Trophoblast cell (in vitro differentiated cells and primary cell): ENCODE results near the gene GALNTL6.
"Not testable (repeated sequence)": the region's sequence is repeated elsewhere in the genome, so short reads cannot be mapped to it uniquely, and the experiment has no call there.

ENCODE experiments used
- DNase-seq, 2 donors: peaks; one replicate each; pipeline ENCODE4 v3.0.0-alpha.2; 2016
- H2AFZ ChIP-seq: 2 replicates; pipeline ENCODE4 v1.6.1; 2013; ENCODE audit warnings: low read length, moderate library complexity, mild to moderate bottlenecking; ENCODE audit not compliant: insufficient read depth, poor library complexity
- H2AK5ac ChIP-seq: 2 replicates; pipeline ENCODE4 v1.6.1; 2013; ENCODE audit warnings: mild to moderate bottlenecking, low read length
- H2BK120ac ChIP-seq: 2 replicates; pipeline ENCODE4 v1.6.1; 2013; ENCODE audit warnings: low read length, mild to moderate bottlenecking, moderate library complexity; ENCODE audit not compliant: insufficient read depth, poor library complexity
- H2BK12ac ChIP-seq: 2 replicates; pipeline ENCODE4 v1.6.1; 2013; ENCODE audit warnings: mild to moderate bottlenecking, low read length, moderate library complexity
- H2BK5ac ChIP-seq: 2 replicates; pipeline ENCODE4 v1.6.1; 2013; ENCODE audit warnings: low read length, low read depth, moderate library complexity, mild to moderate bottlenecking; ENCODE audit not compliant: poor library complexity
- H3K14ac ChIP-seq: 2 replicates; pipeline ENCODE4 v1.6.1; 2013; ENCODE audit warnings: mild to moderate bottlenecking, low read length
- H3K18ac ChIP-seq: 2 replicates; pipeline ENCODE4 v1.6.1; 2013; ENCODE audit warnings: mild to moderate bottlenecking, low read length
- H3K23ac ChIP-seq: 2 replicates; pipeline ENCODE4 v1.6.1; 2013; ENCODE audit warnings: low read length
- H3K27ac ChIP-seq: 2 replicates; pipeline ENCODE4 v1.5.1; 2013; ENCODE audit warnings: low read depth, mild to moderate bottlenecking, inconsistent platforms, low read length, moderate library complexity
- H3K27me3 ChIP-seq: 2 replicates; pipeline ENCODE4 v1.6.1; 2013; ENCODE audit warnings: inconsistent platforms, mild to moderate bottlenecking, low read length, moderate library complexity; ENCODE audit not compliant: insufficient read depth
- H3K36me3 ChIP-seq, 2 experiments: 1 replicate in 1 of 2; 2 replicates in 1 of 2; pipeline ENCODE4 v1.6.1; 2013; ENCODE audit warnings: low read length in 2 of 2, mild to moderate bottlenecking in 2 of 2, moderate library complexity in 1 of 2; ENCODE audit not compliant: insufficient read depth in 2 of 2, control insufficient read depth in 1 of 2
- H3K4ac ChIP-seq: 2 replicates; pipeline ENCODE4 v1.6.1; 2013; ENCODE audit warnings: low read depth, mild to moderate bottlenecking, low read length, moderate library complexity
- H3K4me1 ChIP-seq, 2 experiments: 1 replicate in 1 of 2; 2 replicates in 1 of 2; pipeline ENCODE4 v1.6.1; 2013; ENCODE audit warnings: low read length in 2 of 2, mild to moderate bottlenecking in 2 of 2, moderate library complexity in 1 of 2; ENCODE audit not compliant: insufficient read depth in 2 of 2, control insufficient read depth in 1 of 2
- H3K4me2 ChIP-seq: 2 replicates; pipeline ENCODE4 v1.6.1; 2013; ENCODE audit warnings: inconsistent platforms, mild to moderate bottlenecking, low read length, moderate library complexity
- H3K4me3 ChIP-seq: 2 replicates; pipeline ENCODE4 v1.5.1; 2013; ENCODE audit warnings: mild to moderate bottlenecking, low read depth, low read length, inconsistent platforms
- H3K79me1 ChIP-seq: one replicate; pipeline ENCODE4 v1.6.1; 2013; ENCODE audit warnings: low read length
- H3K79me2 ChIP-seq: 2 replicates; pipeline ENCODE4 v1.6.1; 2013; ENCODE audit warnings: low read length, mild to moderate bottlenecking; ENCODE audit not compliant: control insufficient read depth, insufficient read depth, poor library complexity
- H3K9ac ChIP-seq: 2 replicates; pipeline ENCODE4 v1.6.1; 2013; ENCODE audit warnings: mild to moderate bottlenecking, low read length
- H3K9me3 ChIP-seq: 2 replicates; pipeline ENCODE4 v1.6.1; 2013; ENCODE audit warnings: low read depth, mild to moderate bottlenecking, control low read depth, inconsistent platforms, low read length; ENCODE audit not compliant: insufficient read depth
- H4K12ac ChIP-seq: 2 replicates; pipeline ENCODE4 v1.6.1; 2013; ENCODE audit warnings: low read depth, mild to moderate bottlenecking, low read length, moderate library complexity
- H4K8ac ChIP-seq: 2 replicates; pipeline ENCODE4 v1.6.1; 2013; ENCODE audit warnings: low read depth, mild to moderate bottlenecking, low read length, moderate library complexity
- H4K91ac ChIP-seq: one replicate; pipeline ENCODE4 v1.6.1; 2013; ENCODE audit warnings: low read depth, mild to moderate bottlenecking, low read length, moderate library complexity
- WGBS: extraction: QIAGEN DNeasy Blood & Tissue Kit; methylation state at CpG from one replicate; pipeline ENCODE4 v1.1.7; 2013; ENCODE audit warnings: missing lambda C conversion rate; ENCODE audit not compliant: insufficient read length, insufficient coverage; ENCODE audit errors: extremely low coverage; 5-methylcytosine and 5-hydroxymethylcytosine counted together

The GALNTL6 gene

DNA sequence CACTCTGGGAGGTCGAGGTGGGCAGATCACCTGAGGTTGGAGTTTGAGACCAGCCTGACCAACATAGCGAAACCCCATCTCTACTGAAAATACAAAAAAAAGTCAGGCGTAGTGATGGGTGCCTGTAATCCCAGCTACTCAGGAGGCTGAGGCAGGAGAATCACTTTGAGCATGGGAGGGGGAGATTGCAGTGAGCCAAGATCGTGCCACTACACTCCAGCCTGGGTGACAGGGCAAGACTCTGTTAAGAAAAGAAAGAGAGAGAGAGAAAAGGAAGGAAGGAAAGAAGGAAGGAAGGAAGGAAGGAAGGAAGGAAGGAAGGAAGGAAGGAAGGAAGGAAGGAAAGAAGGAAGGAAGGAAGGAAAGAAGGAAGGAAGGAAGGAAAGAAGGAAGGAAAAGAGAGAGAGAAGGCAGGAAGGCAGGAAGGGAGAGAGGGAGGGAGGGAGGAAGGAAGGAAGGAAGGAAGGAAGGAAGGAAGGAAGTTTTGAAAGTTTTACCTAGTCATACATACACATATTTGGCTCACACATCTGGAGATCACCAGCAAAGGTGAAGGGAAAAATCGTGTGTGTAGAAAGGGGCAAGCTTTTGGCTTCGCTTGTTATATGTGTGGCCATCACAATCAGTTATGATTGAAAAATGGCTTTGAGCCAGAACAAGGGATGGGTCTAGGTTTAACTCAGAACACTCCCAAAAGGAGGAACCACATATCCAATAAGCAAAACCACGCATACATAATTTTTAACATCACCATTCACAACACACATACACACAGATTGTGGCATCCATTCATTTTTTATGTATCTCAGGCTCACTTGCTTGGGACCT, 1208.8 kb downstream of the GALNTL6 start:
- not testable (repeated sequence) for H2BK120ac ChIP-seq, H3K27ac ChIP-seq
- WGBS: no CpG with 5 or more reads among the region's 7 CpGs

DNA sequence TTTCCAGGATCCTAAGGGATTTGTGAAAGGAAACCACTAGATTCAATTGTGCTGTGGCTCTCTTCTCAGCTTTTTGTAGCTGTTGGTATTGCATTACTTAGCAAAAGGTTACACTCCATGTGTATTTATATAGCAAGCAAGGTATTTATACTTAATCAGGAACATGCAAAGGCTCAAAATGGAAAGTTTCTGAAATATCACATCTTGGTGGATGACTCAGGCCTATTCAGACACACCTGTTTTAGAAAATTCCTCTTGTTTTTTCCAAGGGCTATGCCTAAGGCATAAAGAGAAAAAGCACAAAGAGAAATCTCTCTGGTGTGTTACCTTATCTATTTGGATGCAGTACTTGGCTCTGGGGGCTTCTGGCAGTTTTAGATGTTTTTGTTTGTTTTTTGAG, 1211.0 kb downstream of the GALNTL6 start:
- Histone ChIP-seq H3K36me3 (no peaks in the 10 kb centered on the region), H4K91ac (no peak overlapping the region), H3K9me3 (no peaks in the 10 kb centered on the region), H3K27ac (no peak overlapping the region), H2BK120ac (no peak overlapping the region), H3K79me1 (no peaks in the 10 kb centered on the region), H3K4me2 (no peak overlapping the region), H2BK5ac (no peak overlapping the region), H2BK12ac (no peak overlapping the region), H3K4me3 (no peak overlapping the region), H3K4me1 (no peaks in the 10 kb centered on the region), H3K27me3 (no peaks in the 10 kb centered on the region), H3K9ac (no peak overlapping the region), H3K14ac (no peak overlapping the region), H2AFZ (no peak overlapping the region), H3K4ac (no peak overlapping the region), H3K79me2 (no peaks in the 10 kb centered on the region), H3K23ac (no peak overlapping the region), H4K8ac (no peak overlapping the region), H3K18ac (no peak overlapping the region), H2AK5ac (no peak overlapping the region), H4K12ac (no peak overlapping the region)
- peak; percentile 8 to 79 for DNase-seq

More for the DNA sequence above, 1208.8 kb downstream of the GALNTL6 start:
- H4K8ac ChIP-seq, H3K36me3 ChIP-seq, H4K91ac ChIP-seq, H3K23ac ChIP-seq, H3K4me1 ChIP-seq, H2AFZ ChIP-seq, H2BK5ac ChIP-seq, H3K4me2 ChIP-seq, H3K4me3 ChIP-seq, H2BK12ac ChIP-seq, H3K79me1 ChIP-seq, H3K79me2 ChIP-seq, H3K9me3 ChIP-seq, H4K12ac ChIP-seq, DNase-seq, H3K27me3 ChIP-seq, H3K9ac ChIP-seq, H3K18ac ChIP-seq, H3K4ac ChIP-seq, H3K14ac ChIP-seq, H2AK5ac ChIP-seq: not testable (repeated sequence)

DNA sequence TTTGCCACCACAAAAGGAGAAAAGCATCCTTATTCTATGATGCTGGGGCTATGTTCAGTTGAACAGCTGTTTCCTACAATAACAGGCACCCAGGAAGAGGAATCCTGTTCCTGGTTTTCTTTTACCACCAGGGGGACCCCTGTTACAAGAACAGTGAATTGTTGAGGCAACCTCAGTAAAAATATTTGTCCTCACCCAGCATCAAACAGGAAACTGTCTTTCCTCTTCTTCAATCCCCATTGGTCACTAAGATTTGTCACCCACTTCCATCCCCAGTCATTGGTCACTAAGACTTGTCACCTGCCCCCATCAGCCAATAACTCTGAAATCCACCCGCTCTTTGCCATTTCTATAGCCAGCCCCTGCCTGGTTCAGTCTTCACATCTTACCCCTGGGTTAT, 1211.9 kb downstream of the GALNTL6 start:
- Histone ChIP-seq H2AK5ac (no peak overlapping the region), H3K4ac (no peak overlapping the region), H4K12ac (no peak overlapping the region), H3K4me2 (no peak overlapping the region), H3K79me2 (no peaks in the 10 kb centered on the region), H2BK120ac (no peak overlapping the region), H2AFZ (no peak overlapping the region), H3K4me3 (no peak overlapping the region), H3K9me3 (no peaks in the 10 kb centered on the region), H3K14ac (no peak overlapping the region), H2BK12ac (no peak overlapping the region), H3K36me3 (no peaks in the 10 kb centered on the region), H3K27ac (no peak overlapping the region), H3K4me1 (no peaks in the 10 kb centered on the region), H4K8ac (no peak overlapping the region), H2BK5ac (no peak overlapping the region), H3K79me1 (no peaks in the 10 kb centered on the region), H3K9ac (no peak overlapping the region), H4K91ac (no peak overlapping the region), H3K27me3 (no peaks in the 10 kb centered on the region), H3K23ac (no peak overlapping the region), H3K18ac (no peak overlapping the region)
- no CpG with 5 or more reads among the region's 1 CpG for WGBS
- DNase-seq: peak; percentile 43 to 88

DNA sequence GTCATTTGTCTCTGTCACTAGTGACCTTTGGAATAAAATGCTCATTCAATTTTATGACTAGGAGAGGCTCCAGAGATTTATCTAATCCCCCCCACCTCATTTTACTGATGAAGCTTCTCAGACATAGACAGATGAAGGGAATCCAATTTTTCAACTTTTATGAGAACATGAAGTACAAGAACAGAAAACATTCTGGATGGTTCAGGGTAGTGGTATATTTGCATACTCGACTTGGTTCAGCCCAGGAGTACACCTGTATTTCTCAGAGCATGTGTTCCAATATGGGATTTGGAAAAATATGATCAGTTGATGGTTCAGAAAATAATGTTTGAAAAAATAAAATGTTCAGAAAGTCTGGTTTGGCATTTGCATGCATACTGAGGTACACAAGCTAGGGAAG, 1224.0 kb downstream of the GALNTL6 start:
- no peaks in the 10 kb centered on the region for H3K79me2 ChIP-seq
- H3K4me3 ChIP-seq: no peak overlapping the region
- H2BK120ac ChIP-seq: no peak overlapping the region
- WGBS: no CpG with 5 or more reads among the region's 1 CpG
- no peak overlapping the region for H4K8ac ChIP-seq
- no peak overlapping the region for H2AFZ ChIP-seq
- H3K36me3 ChIP-seq: no peaks in the 10 kb centered on the region
- H3K23ac ChIP-seq: no peak overlapping the region
- no peak overlapping the region for H2BK5ac ChIP-seq
- no peaks in the 10 kb centered on the region for H3K9me3 ChIP-seq
- no peak overlapping the region for H4K12ac ChIP-seq
- H4K91ac ChIP-seq: no peak overlapping the region
- no peak overlapping the region for H3K18ac ChIP-seq
- no peak overlapping the region for H3K9ac ChIP-seq
- H2BK12ac ChIP-seq: no peak overlapping the region
- H3K27me3 ChIP-seq: no peaks in the 10 kb centered on the region
- H2AK5ac ChIP-seq: no peak overlapping the region
- H3K14ac ChIP-seq: no peak overlapping the region
- H3K4me2 ChIP-seq: no peak overlapping the region
- no peak overlapping the region for H3K27ac ChIP-seq
- H3K79me1 ChIP-seq: no peaks in the 10 kb centered on the region
- no peak overlapping the region for H3K4ac ChIP-seq
- no peak for DNase-seq
- no peaks in the 10 kb centered on the region for H3K4me1 ChIP-seq
